ENCODE data around the gene MED26. TPM values are rescaled to one million over a fixed set of nuclear protein-coding genes. Genes with fewer than 3 reads are reported as not detected.
A peak's percentile ranks its signal among the peaks of the same experiment; 100 is the strongest.

The MED26 gene
- total and polyA plus RNA-seq, 9 of the 15 experiments (the other 6 are each of a cell fraction or from before 2014, with no cell fraction given) = 0.71 to 15.1 (median 6.2) TPM

DNA sequence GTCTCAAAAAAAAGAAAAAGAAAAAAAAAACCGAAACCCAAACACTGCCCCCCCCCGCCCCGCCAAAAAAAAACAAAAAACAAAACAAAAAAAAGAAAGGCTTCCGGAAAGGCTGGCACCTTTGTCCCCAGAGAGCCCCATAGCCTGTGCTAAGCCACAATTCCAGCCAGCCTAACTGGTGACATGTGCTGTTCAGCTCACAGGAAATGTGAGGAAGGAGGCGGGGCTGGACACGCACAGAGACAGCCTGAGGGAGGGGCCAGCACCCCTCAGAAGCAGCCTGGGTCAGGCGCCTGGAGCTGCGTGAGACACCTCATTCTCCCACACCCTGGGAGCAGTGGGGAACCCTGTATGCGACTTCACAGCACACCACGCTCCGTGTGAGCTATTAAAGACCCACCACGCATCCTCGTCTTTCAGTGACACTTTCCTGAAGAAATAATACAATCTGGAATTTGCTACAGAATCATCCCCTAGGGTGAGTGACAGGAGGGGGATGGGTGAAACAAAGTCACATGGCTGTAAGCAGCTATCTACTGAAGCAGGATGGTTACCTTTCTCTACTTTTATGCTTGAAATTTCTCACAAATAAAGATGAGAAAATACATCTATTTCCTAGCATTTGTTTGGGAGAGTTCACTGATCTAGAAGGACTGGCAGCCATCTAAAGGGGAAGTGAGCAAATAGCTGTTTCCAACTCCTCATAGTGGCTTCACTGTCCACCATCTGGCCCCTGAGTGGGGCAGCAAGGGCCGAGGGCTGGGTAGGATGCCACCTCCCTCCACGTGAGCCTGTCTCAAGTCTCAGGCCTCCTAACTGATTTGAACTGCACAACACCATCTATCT lies 43.5 kb downstream of the MED26 start (continued):
- TF ChIP-seq NFYB (IDR thresholded peaks at IDR 0.05; ENCODE audit: extremely low read depth, insufficient read length) (no peak), ZSCAN32 (CRISPR knock-in tag; IDR thresholded peaks at IDR 0.05) (no peak), PREB (CRISPR knock-in tag; IDR thresholded peaks at IDR 0.05) (no peak), ARID3B (CRISPR knock-in tag; IDR thresholded peaks at IDR 0.05; ENCODE audit: borderline replicate concordance) (no peak), FOSL1 (tag; conservative IDR thresholded peaks at IDR 0.05) (no peak), GABPB1 (CRISPR knock-in tag; IDR thresholded peaks at IDR 0.05) (no peak), HDAC2 (IDR thresholded peaks at IDR 0.05) (peak; percentile 75; the same call in 1 of the 2 replicates), ZNF699 (CRISPR knock-in tag; IDR thresholded peaks at IDR 0.05; ENCODE audit: insufficient replicate concordance) (no peak), SREBF2 (CRISPR knock-in tag; IDR thresholded peaks at IDR 0.05) (no peak), ZC3H8 (IDR thresholded peaks at IDR 0.05) (no peak), GABPB2 (CRISPR knock-in tag; conservative IDR thresholded peaks at IDR 0.05) (no peak), ZNF780A (CRISPR knock-in tag; IDR thresholded peaks at IDR 0.05) (no peak), ZNF282 (CRISPR knock-in tag; IDR thresholded peaks at IDR 0.05) (no peak), SRSF3 (IDR thresholded peaks at IDR 0.05; ENCODE audit: insufficient read depth, low read length) (no peak), ZNF830 (CRISPR knock-in tag; IDR thresholded peaks at IDR 0.05) (no peak), TCF7 (IDR thresholded peaks at IDR 0.05; ENCODE audit: borderline replicate concordance) (no peak), POLR2A (conservative IDR thresholded peaks at IDR 0.05) (peak; percentile 71), GABPA (tag; conservative IDR thresholded peaks at IDR 0.05; ENCODE audit: low read depth) (peak; percentile 59), ILF3 (IDR thresholded peaks at IDR 0.05; ENCODE audit: borderline replicate concordance) (no peak), ZNF253 (CRISPR knock-in tag; conservative IDR thresholded peaks at IDR 0.05) (no peak), KAT8 (IDR thresholded peaks at IDR 0.05; ENCODE audit: low read depth) (no peak), CHD1 (IDR thresholded peaks at IDR 0.05; ENCODE audit: low read length) (no peak), CSDE1 (IDR thresholded peaks at IDR 0.05) (no peak), ZNF347 (CRISPR knock-in tag; IDR thresholded peaks at IDR 0.05; ENCODE audit: low read depth) (no peak), MAZ (CRISPR knock-in tag; conservative IDR thresholded peaks at IDR 0.05 in 1 of 2, IDR thresholded peaks at IDR 0.05 in 1 of 2) (peak; percentile 56 to 75), KDM1A (IDR thresholded peaks at IDR 0.05) (no peak; a peak in 1 of 4 replicates), CREB1 (IDR thresholded peaks at IDR 0.05) (no peak), CREB1 (CRISPR knock-in tag; IDR thresholded peaks at IDR 0.05) (0 out of 2 replicates have a peak, but pooled peaks have one; percentile 21)

Measured in K562 (cell line).